Type B pancreatic cell (in vitro differentiated cells): ENCODE data around the gene CTNND2. TPM values are rescaled to one million over a fixed set of nuclear protein-coding genes. Genes with fewer than 3 reads are reported as not detected.

Experiments
- DNase-seq: peaks from one replicate; pipeline ENCODE4 v3.0.0; 2021; ENCODE audit warnings: mixed read lengths; ENCODE audit not compliant: unreplicated experiment; ENCODE audit errors: extremely low spot score
- H3K27ac Mint-ChIP-seq: 2 replicates; pipeline ENCODE4 v1.8.0; 2021; ENCODE audit warnings: mild to moderate bottlenecking, mixed read lengths
- H3K27me3 Mint-ChIP-seq: 2 replicates; pipeline ENCODE4 v1.8.0; 2021; ENCODE audit warnings: mixed read lengths
- H3K36me3 Mint-ChIP-seq: 2 replicates; pipeline ENCODE4 v1.8.0; 2021; ENCODE audit warnings: mixed read lengths
- H3K4me1 Mint-ChIP-seq: one replicate; pipeline ENCODE4 v1.8.0; 2021; ENCODE audit warnings: mixed read lengths; ENCODE audit not compliant: unreplicated experiment
- H3K4me3 Mint-ChIP-seq: 2 replicates; pipeline ENCODE4 v1.8.0; 2021; ENCODE audit warnings: mild to moderate bottlenecking, mixed read lengths
- H3K9me3 Mint-ChIP-seq: 2 replicates; pipeline ENCODE4 v1.8.0; 2021; ENCODE audit warnings: mixed read lengths
- CTCF ChIP-seq: fragments of 200-600 bp; sonication (generic); conservative IDR thresholded peaks from 2 replicates; pipeline ENCODE4 v1.5.0; 2021; ENCODE audit warnings: antibody characterized with exemption, mild to moderate bottlenecking
- total RNA-seq: library from RNA; stranded (reverse); gene quantifications from 2 replicates; pipeline ENCODE4 v1.2.1, GENCODE V29; 2021; ENCODE audit warnings: low replicate concordance

Gene CTNND2
- total RNA-seq, 1 donor from 2014 or later = 49.5 TPM

GRCh38 chr5:11240293-11241190 lies 663.7 kb downstream of the CTNND2 start:
- H3K27ac Mint-ChIP-seq = no peak overlapping the region
- H3K27me3 Mint-ChIP-seq = no peaks in the 10 kb centered on the region
- no peak overlapping the region for H3K4me3 Mint-ChIP-seq
- TF ChIP-seq CTCF = no peak
- no peaks in the 10 kb centered on the region for H3K4me1 Mint-ChIP-seq
- no peak for DNase-seq
- H3K36me3 Mint-ChIP-seq = peaks cover 3% of the 10 kb centered on the region
- no peaks in the 10 kb centered on the region for H3K9me3 Mint-ChIP-seq

- H3K27ac Mint-ChIP-seq = no peak overlapping the region
- H3K36me3 Mint-ChIP-seq = no peaks in the 10 kb centered on the region
Measured at GRCh38 chr5:11239261-11240015, 664.8 kb downstream of the CTNND2 start.

GRCh38 chr5:11234501-11234911 lies 669.7 kb downstream of the CTNND2 start:
- peaks cover 7% of the 10 kb centered on the region for H3K9me3 Mint-ChIP-seq
- no peak for DNase-seq
- peak overlapping the region; percentile 62 for H3K27ac Mint-ChIP-seq
- H3K4me1 Mint-ChIP-seq = no peaks in the 10 kb centered on the region
- no peaks in the 10 kb centered on the region for H3K27me3 Mint-ChIP-seq
- peaks cover 5% of the 10 kb centered on the region for H3K36me3 Mint-ChIP-seq
- no peak overlapping the region for H3K4me3 Mint-ChIP-seq
- TF ChIP-seq CTCF = no peak

More at GRCh38 chr5:11239261-11240015, 664.8 kb downstream of the CTNND2 start:
- no peaks in the 10 kb centered on the region for H3K4me1 Mint-ChIP-seq
- H3K9me3 Mint-ChIP-seq = no peaks in the 10 kb centered on the region
- DNase-seq = no peak
- H3K27me3 Mint-ChIP-seq = no peaks in the 10 kb centered on the region
- no peak overlapping the region for H3K4me3 Mint-ChIP-seq
- no peak for TF ChIP-seq CTCF

- peaks cover 5% of the 10 kb centered on the region for H3K36me3 Mint-ChIP-seq
- TF ChIP-seq CTCF = no peak
- no peak overlapping the region for H3K27ac Mint-ChIP-seq
- no peak for DNase-seq
- no peaks in the 10 kb centered on the region for H3K4me1 Mint-ChIP-seq
- H3K4me3 Mint-ChIP-seq = no peak overlapping the region
- peaks cover 7% of the 10 kb centered on the region for H3K9me3 Mint-ChIP-seq
- no peaks in the 10 kb centered on the region for H3K27me3 Mint-ChIP-seq
Measured at GRCh38 chr5:11230890-11231289, 673.4 kb downstream of the CTNND2 start.

- no peak for TF ChIP-seq CTCF
- Mint-ChIP-seq H3K4me3 (no peak overlapping the region), H3K27ac (no peak overlapping the region), H3K27me3 (no peaks in the 10 kb centered on the region), H3K4me1 (no peaks in the 10 kb centered on the region), H3K9me3 (peaks cover 7% of the 10 kb centered on the region), H3K36me3 (peaks cover 2% of the 10 kb centered on the region)
- DNase-seq = no peak
Measured at GRCh38 chr5:11227064-11227463, 677.2 kb downstream of the CTNND2 start.
